Fibroblast of skin of scalp (primary cell): ENCODE data around the gene SERINC5.
A peak's percentile ranks its signal among the peaks of the same experiment; 100 is the strongest.

Source experiments
- DNase-seq: peaks from one replicate; pipeline ENCODE4 v3.0.0-alpha.2; 2013

SERINC5 gene

GRCh38 chr5:80254767-80255430 lies 949 bp downstream of the SERINC5 start:
- DNase-seq, result no peak

- DNase-seq, result no peak
Observed at GRCh38 chr5:80251636-80252035, 4.2 kb downstream of the SERINC5 start.

GRCh38 chr5:80250801-80251200 lies 5.0 kb downstream of the SERINC5 start:
- DNase-seq, result no peak

- no peak for DNase-seq
Observed at GRCh38 chr5:80249901-80250300, 5.9 kb downstream of the SERINC5 start.

DNA sequence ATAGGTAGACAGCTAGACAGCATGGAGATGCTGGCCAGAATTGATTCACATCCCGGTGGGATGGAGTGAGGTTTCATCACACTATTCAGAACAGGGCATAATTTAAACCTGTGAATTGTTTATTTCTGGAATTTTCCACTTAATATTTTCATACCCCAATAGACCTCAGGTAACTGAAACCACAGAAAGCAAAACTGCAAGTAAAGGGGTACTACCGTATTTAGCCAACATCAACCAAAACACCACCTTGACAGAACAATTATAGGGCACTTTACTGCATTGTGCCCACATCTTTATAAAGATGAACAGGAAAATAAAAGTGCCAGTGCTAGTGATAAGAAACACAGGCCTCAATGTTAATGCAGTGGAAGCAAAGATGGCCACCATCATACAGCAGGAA lies 7.5 kb downstream of the SERINC5 start:
- no peak for DNase-seq

GRCh38 chr5:80246995-80247729 lies 8.7 kb downstream of the SERINC5 start:
- DNase-seq, result peak; percentile 68

DNA sequence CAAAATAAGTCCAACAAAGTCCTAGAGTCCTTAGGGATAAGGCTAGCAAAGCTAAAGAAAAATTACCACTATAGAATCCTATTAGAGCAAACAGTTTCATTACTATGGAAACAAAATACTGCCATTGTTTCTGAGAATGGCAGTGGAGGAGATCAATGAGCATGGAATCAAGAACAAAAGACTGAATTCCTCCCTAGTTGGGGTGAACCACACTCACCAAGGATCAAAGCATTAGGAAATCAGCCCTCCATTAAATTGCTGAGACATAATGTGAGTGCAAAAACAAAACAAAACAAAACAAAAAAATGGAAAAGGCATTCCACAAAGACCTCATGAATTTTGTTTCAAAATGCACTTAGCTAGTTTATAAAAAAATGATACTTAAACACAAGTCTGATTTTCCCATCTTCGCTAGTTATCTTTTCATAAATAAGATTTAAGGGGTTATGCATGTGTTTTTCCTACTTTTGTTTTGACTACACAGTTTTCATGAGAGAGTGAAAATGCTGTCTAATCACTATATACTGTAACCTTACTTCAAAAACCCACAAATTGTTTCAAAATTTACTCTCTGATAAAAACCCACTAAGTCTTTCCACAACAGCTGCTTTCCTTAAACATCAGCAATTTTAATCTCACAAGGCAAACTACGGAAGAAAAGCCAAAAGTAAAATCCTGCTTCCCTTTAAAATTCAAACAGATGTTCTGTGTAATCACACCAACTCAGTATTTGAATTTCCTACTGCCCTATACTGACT lies 9.7 kb downstream of the SERINC5 start:
- DNase-seq, result no peak

DNA sequence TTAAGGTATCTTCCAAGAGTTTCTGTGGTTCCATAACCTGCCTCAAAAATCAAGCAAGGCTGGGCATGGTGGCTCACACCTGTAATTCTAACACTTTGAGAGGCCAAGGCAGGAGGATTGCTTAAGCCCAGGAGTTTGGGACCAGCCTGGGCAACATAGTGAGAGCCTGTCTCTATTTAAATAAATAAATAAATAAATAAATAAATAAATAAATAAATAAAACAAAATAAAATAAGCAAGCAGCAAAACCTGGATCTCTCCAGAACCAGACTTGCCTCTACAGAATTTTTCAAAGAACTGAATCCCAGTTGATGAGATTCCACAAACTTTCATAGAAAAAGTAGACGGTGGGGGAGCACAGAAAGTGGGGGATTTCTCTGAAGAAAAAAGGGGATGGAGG lies 12.3 kb downstream of the SERINC5 start:
- DNase-seq, result no peak

DNA sequence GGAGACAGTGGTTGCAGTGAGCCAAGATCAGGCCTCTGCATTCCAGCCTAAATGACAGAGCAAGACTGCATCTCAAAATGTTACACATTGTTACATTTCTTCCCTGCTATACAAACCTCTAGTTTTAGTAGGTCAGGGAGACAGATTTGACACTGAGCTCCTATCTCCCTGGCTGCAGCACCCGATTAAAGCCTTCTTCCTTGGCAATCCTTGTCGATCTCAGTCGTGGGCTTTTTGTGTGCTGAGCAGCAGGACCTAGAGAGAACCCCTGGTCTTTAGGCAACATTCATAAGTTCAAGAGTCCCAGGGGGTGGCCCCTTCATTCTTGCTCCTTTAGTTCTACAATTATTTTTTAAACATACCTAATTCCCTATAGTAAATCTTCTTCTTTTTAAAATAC lies 13.0 kb downstream of the SERINC5 start:
- DNase-seq, result no peak

GRCh38 chr5:80240368-80240986 lies 15.4 kb downstream of the SERINC5 start:
- DNase-seq, result no peak

DNA sequence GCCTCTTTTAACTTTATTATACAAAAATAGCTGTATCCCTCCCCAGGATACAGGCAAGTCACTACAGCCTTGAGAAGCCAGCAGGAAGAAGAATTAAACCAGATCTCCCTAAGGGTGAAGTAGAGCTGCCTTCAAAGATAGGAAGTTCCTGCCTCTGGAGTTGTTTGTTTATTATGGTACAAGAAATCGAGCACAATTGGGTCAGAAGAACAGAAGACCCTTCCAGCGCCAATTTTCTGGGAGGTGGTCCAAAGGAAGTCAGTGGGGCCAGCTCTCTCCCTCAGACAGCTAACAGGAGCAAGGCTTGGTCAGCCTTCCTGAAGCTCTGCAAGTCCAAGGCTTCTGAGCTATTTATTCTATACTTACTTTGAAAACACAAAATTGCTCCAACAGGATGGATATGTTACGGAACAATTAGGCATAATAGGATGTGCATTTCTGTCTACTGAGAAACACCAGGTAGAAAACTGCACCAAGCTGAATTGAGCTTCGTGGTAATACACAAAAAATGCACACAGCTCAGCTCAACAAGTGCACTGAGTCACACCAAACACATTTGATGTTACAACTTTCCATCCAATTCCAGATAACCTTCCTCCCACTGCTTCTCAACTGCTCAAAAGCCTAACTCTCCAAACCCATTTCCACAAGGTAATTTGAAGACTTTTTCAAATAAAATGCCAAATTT lies 16.0 kb downstream of the SERINC5 start:
- no peak for DNase-seq

DNA sequence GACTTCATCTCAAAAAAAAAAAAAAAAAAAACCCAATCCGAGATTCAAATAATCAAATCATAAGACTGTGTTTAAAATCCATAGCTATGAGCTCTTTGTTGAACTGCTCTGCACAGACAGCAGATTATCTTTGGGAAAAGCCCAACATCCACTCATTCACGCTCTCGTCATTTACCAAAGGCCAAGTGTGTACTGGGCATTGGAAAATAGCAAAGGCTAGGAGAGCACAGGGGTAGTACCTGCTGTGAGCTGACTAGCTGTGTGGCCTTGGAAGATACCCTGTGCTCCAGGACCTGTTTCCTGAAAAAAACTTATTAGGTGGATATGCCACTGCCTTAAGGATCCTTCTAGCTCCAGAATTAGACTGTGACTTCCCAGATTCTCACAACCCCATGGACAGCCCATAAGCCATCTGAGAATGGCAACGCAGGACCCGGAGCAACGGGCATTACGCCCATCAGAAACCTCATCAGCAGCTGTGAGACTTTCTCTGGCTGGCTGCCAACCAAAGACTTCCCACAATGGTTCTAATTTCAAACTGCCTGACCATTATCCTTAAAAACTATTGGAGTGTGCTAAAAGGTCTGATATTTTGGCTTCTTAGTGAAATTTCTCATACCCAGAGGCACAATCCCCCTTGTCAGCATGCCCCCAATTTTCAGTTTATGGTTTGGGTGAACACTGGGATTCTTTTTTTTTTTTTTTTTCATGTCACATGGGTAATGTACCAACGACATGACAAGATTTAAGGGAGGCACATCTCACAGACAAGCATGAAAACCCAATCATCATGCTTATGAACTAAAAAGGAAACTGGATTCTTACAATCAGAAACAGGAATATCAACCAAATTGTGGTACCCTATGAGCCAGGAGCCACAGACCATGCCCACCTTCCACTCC lies 16.8 kb downstream of the SERINC5 start:
- peak; percentile 55 for DNase-seq

DNA sequence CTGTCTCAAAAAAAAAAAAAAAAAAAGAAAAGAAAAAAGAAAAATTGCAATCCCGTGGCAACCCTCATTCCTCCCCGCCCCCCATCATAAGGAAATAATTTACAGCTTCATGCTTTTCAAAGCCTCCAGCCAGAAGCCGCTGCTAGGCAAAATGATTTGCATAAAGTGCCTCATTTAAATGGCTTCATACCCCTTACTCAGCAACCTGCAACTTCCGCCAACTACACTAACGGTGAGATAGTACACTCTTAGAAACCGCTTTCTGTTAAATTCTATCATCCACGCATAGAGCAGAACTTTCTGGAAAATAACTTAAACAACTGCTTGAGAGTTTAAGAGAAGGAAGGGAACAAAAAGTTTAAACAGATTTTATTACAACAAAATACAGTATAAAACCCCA lies 17.8 kb downstream of the SERINC5 start:
- DNase-seq, result no peak

DNA sequence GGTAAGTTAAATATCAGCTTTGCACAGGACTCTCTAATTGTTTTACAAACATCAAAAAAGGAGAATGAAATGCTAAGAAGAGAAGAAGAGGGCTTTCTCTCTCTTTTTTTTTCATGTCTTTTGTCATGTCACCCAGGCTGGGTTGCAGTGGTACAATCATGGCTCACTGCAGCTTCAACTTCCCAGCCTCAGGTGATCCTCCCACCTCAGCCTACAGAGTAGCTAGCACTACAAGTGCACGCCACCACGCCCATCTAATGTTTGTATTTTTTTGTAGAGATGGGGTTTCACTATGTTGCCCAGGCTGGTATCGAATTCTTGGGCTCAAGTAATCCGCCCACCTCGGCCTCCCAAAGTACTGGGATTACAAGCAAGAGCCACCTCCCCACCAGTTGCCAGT lies 18.6 kb downstream of the SERINC5 start:
- no peak for DNase-seq

DNA sequence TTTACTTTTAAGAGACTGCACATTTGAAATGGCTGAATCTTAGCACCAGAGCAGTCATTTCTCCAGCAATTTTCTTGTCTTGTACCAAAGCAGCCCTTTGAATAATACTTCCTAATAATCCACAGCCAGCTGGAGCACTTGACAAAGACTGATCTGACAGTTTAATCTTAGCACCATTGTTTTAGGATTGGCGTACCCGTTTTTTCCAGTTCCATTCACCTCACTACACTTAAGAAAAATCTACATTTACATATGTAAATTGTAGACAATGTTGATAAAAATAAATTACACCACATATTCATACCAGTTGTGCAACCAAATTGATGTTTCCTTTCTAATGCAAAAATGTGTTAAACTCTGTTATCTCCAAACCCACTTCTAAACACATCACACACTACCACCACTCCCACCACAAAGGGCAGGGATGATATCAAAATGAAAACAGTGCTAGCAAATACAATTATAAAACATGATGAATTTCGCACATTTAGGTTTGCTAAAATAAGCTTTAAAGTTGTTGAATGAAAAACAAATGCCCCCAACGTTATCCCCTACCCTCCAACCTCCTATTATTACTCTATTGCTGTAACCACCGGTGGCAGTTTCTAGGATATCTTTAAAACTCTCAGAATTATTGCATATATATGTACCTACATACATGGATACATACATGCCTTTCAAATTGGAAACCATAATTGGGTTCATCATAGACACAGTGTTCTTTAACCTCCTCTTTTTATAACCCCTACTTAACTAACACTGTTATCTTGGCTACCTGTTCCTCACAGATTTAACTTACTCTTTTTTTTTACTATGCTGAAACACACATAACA lies 21.5 kb downstream of the SERINC5 start:
- DNase-seq, result no peak

- no peak for DNase-seq
Observed at GRCh38 chr5:80231693-80232092, 24.2 kb downstream of the SERINC5 start.

DNA sequence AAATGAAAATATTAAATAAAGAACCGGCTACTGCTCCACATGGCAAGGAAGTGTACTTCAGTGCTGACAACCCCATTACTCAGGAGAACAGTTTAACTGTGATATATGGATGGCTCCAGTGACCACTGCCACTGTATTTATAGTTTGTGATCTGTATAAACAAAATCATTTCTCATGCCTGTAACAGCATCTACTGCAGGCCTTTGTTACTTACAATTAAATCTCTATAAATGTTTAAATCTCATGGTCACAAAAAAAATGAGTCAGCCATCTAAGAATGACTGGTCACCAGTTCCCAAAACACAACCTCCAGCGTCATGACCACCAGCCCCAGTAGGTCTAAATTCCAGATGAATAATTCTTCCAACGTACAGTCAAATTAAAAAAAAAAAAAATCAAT lies 24.6 kb downstream of the SERINC5 start:
- peak; percentile 73 for DNase-seq

DNA sequence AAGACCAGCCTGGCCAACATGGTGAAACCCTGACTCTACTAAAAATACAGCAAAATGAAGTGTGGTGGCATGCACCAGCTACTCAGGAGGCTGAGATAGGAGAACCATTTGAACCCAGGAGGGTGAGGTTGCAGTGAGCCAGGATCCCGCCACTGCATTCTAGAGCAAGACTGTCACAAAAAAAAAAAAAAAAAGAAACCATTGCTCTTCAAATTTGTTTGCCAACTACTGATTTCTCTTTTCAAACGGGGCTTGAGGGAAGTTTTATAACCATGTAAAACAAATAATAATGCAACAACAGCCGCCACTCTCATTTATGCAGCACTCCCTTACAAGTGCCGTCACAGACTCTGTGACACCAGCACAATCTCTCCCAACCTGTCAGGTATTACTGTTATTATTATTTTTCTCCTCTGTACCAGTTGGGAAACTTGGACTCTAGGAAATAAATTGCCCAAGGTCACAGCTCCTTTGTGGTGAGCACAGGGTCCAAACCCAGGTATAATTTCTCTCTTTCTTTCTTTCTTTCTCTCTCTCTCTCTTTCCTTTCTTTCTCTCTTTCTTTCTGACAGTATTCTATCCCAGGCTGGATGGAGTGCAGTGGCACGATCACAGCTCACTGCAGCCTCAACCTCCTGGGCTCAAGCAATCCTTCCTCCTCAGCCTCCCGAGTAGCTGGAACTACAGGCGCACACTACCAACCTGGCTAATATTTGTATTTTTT lies 25.4 kb downstream of the SERINC5 start:
- no peak for DNase-seq

GRCh38 chr5:80229902-80230255 lies 26.0 kb downstream of the SERINC5 start:
- no peak for DNase-seq
